GM12891 (cell line): ENCODE data around the gene ZNF19.

Experiments used
- POLR2A ChIP-seq: IDR thresholded peaks from 2 replicates; pipeline ENCODE4 v1.6.1; 2011; ENCODE audit warnings: low read depth, low read length, control low read depth
- POLR2AphosphoS5 ChIP-seq: IDR thresholded peaks from 2 replicates; pipeline ENCODE4 v1.6.1; 2011; ENCODE audit warnings: low read depth, low read length, control low read depth

- TF ChIP-seq POLR2AphosphoS5 = no peak
- no peak for TF ChIP-seq POLR2A
These were observed 32.3 kb downstream of the ZNF19 start for GRCh38 chr16:71456801-71457200.
